ENCODE data around the gene INTS12.
A peak's percentile ranks its signal among the peaks of the same experiment; 100 is the strongest.
"Not testable (repeated sequence)": the region's sequence is repeated elsewhere in the genome, so short reads cannot be mapped to it uniquely, and the experiment has no call there.

INTS12 gene

GRCh38 chr4:105707782-105708180 lies 708 bp downstream of the INTS12 start:
- Histone ChIP-seq H4K20me1 (peaks cover 0 to 23% (median 0%) of the 10 kb centered on the region in 11 experiments; a peak in 6 of 22 replicates), H3K9me3 (replicated peaks in 1 of 11) (no peaks in the 10 kb centered on the region), H3K27me3 (no peaks in the 10 kb centered on the region), H3K4me3 (peak overlapping the region; percentile 90 to 99 (median 96)), H3K4me2 (peak overlapping the region; percentile 74 to 92 (median 86)), H3K27ac (peak overlapping the region; percentile 78 to 90 (median 87)), H3K4me1 (peaks cover 13 to 31% (median 27%) of the 10 kb centered on the region in 10 experiments), H3K9ac (peak overlapping the region; percentile 90 to 93 (median 92)), H3K36me3 (peaks cover 0 to 35% (median 18%) of the 10 kb centered on the region in 11 experiments; a peak in 17 of 22 replicates)
- no peak for TF ChIP-seq Cebpa-rat (IDR thresholded peaks at IDR 0.05)

- H3K36me3 ChIP-seq = peaks cover 51 to 85% (median 68%) of the 10 kb centered on the region in 11 experiments
- no peak for TF ChIP-seq Cebpa-rat (IDR thresholded peaks at IDR 0.05)
- no peak overlapping the region for H3K4me3 ChIP-seq
These were observed 9.9 kb downstream of the INTS12 start for GRCh38 chr4:105698607-105699006.

GRCh38 chr4:105695832-105696231 lies 12.7 kb downstream of the INTS12 start:
- not testable (repeated sequence) for H3K27ac ChIP-seq; H3K4me2 ChIP-seq; H3K9me3 ChIP-seq (replicated peaks in 1 of 11); H3K4me1 ChIP-seq; H3K4me3 ChIP-seq; H3K27me3 ChIP-seq; H3K9ac ChIP-seq
- Histone ChIP-seq H4K20me1 (peaks cover 0 to 25% (median 3%) of the 10 kb centered on the region in 11 experiments; a peak in 10 of 22 replicates), H3K36me3 (peaks cover 63 to 97% (median 87%) of the 10 kb centered on the region in 11 experiments)

More at GRCh38 chr4:105698607-105699006, 9.9 kb downstream of the INTS12 start:
- peaks cover 0 to 37% (median 3%) of the 10 kb centered on the region in 11 experiments; a peak in 11 of 22 replicates for H4K20me1 ChIP-seq
- peaks cover 0 to 3% (median 0%) of the 10 kb centered on the region in 10 experiments; a peak in 1 of 20 replicates for H3K4me1 ChIP-seq
- no peak overlapping the region for H3K9ac ChIP-seq
- no peak overlapping the region for H3K27ac ChIP-seq
- no peak overlapping the region for H3K4me2 ChIP-seq
- H3K27me3 ChIP-seq = no peaks in the 10 kb centered on the region
- H3K9me3 ChIP-seq (replicated peaks in 1 of 11) = no peaks in the 10 kb centered on the region

GRCh38 chr4:105694812-105695211 lies 13.7 kb downstream of the INTS12 start:
- not testable (repeated sequence) for H3K4me1 ChIP-seq; H3K9ac ChIP-seq; H3K27me3 ChIP-seq; H3K9me3 ChIP-seq (replicated peaks in 1 of 11); H3K4me3 ChIP-seq; H3K27ac ChIP-seq; H3K4me2 ChIP-seq
- Histone ChIP-seq H3K36me3 (peaks cover 67 to 99% (median 93%) of the 10 kb centered on the region in 11 experiments), H4K20me1 (peaks cover 0 to 19% (median under 1%) of the 10 kb centered on the region in 11 experiments; a peak in 5 of 22 replicates)

DNA sequence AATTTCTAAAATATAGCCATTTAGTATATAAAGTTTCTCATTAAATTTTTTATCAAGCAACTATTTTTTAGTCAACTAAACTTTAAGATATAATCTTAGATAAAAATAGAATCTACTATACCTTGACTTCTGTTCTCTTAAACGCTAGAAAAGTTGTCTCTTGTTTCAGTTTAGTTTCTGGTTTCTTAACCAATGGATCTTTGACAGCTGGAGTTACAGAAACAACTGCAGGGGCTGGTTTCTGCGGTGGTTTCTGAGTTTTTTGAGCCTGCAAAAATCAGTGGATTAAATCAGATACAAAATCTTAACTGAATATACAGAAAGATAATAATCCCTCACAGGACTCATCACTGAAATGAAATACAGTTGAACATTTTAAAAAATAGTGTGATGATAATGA lies 21.9 kb downstream of the INTS12 start:
- Histone ChIP-seq H3K4me3 (no peak overlapping the region), H4K20me1 (no peaks in the 10 kb centered on the region; a peak in 1 of 22 replicates), H3K9ac (no peak overlapping the region), H3K4me1 (no peaks in the 10 kb centered on the region), H3K4me2 (no peak overlapping the region), H3K27ac (no peak overlapping the region), H3K36me3 (peaks cover 62 to 100% (median 86%) of the 10 kb centered on the region in 11 experiments), H3K9me3 (replicated peaks in 1 of 11) (no peaks in the 10 kb centered on the region), H3K27me3 (no peaks in the 10 kb centered on the region)
- no peak for TF ChIP-seq Cebpa-rat (IDR thresholded peaks at IDR 0.05)

DNA sequence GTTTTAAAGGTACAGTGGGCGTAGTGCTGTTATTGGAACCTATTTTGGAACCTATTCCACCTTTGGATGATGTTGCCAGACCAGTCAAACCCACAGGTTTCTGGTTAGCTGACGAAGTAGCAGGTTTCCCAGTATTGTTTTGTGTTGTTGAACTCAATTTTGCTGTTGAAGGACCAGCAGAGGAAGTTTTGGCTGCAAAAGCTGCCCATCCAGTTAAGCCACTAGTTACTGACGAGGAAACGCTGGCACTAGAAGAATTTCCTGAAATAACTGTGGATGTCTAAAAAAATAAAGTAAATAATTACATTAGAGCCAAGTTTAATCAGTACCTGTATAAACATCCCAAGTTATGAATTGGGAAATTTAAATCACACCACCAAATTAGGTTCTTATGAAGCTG lies 25.5 kb downstream of the INTS12 start:
- no peaks in the 10 kb centered on the region for H3K27me3 ChIP-seq
- no peak for TF ChIP-seq Cebpa-rat (IDR thresholded peaks at IDR 0.05)

GRCh38 chr4:105679186-105679585 lies 29.3 kb downstream of the INTS12 start:
- Histone ChIP-seq H3K27me3 (no peaks in the 10 kb centered on the region), H3K27ac (no peak overlapping the region), H4K20me1 (no peaks in the 10 kb centered on the region), H3K4me2 (no peak overlapping the region), H3K4me1 (no peaks in the 10 kb centered on the region), H3K36me3 (peaks cover 19 to 33% (median 28%) of the 10 kb centered on the region in 11 experiments; a peak in 21 of 22 replicates), H3K4me3 (no peak overlapping the region), H3K9me3 (replicated peaks in 1 of 11) (no peaks in the 10 kb centered on the region), H3K9ac (no peak overlapping the region)
- no peak for TF ChIP-seq Cebpa-rat (IDR thresholded peaks at IDR 0.05)

More for the DNA sequence above, 25.5 kb downstream of the INTS12 start:
- no peaks in the 10 kb centered on the region for H3K4me1 ChIP-seq
- H3K36me3 ChIP-seq = peaks cover 41 to 69% (median 55%) of the 10 kb centered on the region in 11 experiments
- no peaks in the 10 kb centered on the region for H4K20me1 ChIP-seq
- H3K4me2 ChIP-seq = no peak overlapping the region
- no peak overlapping the region for H3K27ac ChIP-seq
- H3K9ac ChIP-seq = no peak overlapping the region
- no peaks in the 10 kb centered on the region for H3K9me3 ChIP-seq (replicated peaks in 1 of 11)
- H3K4me3 ChIP-seq = no peak overlapping the region

- Histone ChIP-seq H3K36me3 (peaks cover 13 to 19% (median 15%) of the 10 kb centered on the region in 11 experiments; a peak in 21 of 22 replicates), H3K9ac (no peak overlapping the region), H3K27ac (no peak overlapping the region), H3K9me3 (replicated peaks in 1 of 11) (no peaks in the 10 kb centered on the region), H3K4me1 (no peaks in the 10 kb centered on the region), H4K20me1 (no peaks in the 10 kb centered on the region), H3K4me3 (no peak overlapping the region), H3K4me2 (no peak overlapping the region), H3K27me3 (no peaks in the 10 kb centered on the region)
- no peak for TF ChIP-seq Cebpa-rat (IDR thresholded peaks at IDR 0.05)
These were observed 30.8 kb downstream of the INTS12 start for GRCh38 chr4:105677709-105678108.

DNA sequence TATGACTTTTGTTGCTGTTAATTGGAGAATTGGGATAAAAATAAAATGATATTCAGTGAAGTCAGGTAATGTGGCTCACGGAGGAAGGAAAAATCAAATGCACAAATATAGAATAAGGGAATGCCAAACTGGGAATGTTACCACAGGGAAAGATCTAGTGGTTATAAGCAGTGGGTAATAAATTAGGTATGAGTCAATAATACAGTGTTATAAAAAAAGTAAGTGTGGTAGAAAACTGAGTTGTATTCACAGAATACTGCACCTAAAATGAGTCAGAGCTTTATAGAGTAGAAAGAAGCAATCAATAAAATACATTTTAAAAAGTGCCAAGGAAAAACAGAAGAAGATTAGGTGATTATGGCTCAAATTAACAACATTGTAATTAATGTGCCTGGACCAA lies 34.5 kb downstream of the INTS12 start:
- Histone ChIP-seq H3K27ac (no peak overlapping the region), H3K9ac (no peak overlapping the region), H3K4me2 (no peak overlapping the region), H4K20me1 (no peaks in the 10 kb centered on the region), H3K4me3 (no peak overlapping the region), H3K4me1 (no peaks in the 10 kb centered on the region), H3K36me3 (no peaks in the 10 kb centered on the region), H3K9me3 (replicated peaks in 1 of 11) (no peaks in the 10 kb centered on the region), H3K27me3 (no peaks in the 10 kb centered on the region)
- no peak for TF ChIP-seq Cebpa-rat (IDR thresholded peaks at IDR 0.05)

DNA sequence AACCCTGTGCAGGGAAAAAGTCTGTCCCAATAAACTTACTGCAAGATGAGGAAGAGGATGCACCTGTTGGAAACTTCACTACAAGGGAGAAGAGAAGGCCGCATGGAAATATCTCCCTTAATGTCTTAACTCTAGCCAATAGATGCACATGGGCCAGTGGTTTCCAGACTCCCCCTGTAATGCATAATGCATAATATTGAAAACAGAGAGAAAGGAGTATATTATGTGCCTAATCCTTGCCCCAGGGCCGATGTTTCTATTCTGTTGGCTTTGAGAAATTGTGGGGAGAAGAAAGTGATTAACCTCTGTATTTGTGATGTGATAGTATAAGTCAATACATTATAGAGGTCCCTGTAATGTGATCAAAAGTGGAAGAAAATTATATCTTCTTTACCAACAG lies 37.2 kb downstream of the INTS12 start:
- no peak overlapping the region for H3K27ac ChIP-seq
- TF ChIP-seq Cebpa-rat (IDR thresholded peaks at IDR 0.05) = no peak
- no peaks in the 10 kb centered on the region for H3K27me3 ChIP-seq
- no peak overlapping the region for H3K4me3 ChIP-seq
- H3K4me2 ChIP-seq = no peak overlapping the region
- H3K36me3 ChIP-seq = no peaks in the 10 kb centered on the region
- no peak overlapping the region for H3K9ac ChIP-seq
- no peaks in the 10 kb centered on the region for H3K9me3 ChIP-seq (replicated peaks in 1 of 11)
- H3K4me1 ChIP-seq = no peaks in the 10 kb centered on the region
- H4K20me1 ChIP-seq = no peaks in the 10 kb centered on the region
